ENCODE data around the gene TBL2.
"Not testable (repeated sequence)": the region's sequence is repeated elsewhere in the genome, so short reads cannot be mapped to it uniquely, and the experiment has no call there.

Gene TBL2

GRCh38 chr7:73605601-73606220 is 27.3 kb upstream of the TBL2 start:
- DNase-seq (ENCODE audit: low spot score) = no peak

GRCh38 chr7:73602721-73603651 is 24.6 kb upstream of the TBL2 start:
- DNase-seq (ENCODE audit: low spot score) = no peak

- no peak for DNase-seq (ENCODE audit: low spot score)
Observed at GRCh38 chr7:73599916-73600315, 21.5 kb upstream of the TBL2 start.

GRCh38 chr7:73599151-73599882 is 20.9 kb upstream of the TBL2 start:
- DNase-seq (ENCODE audit: low spot score) = no peak

GRCh38 chr7:73597978-73598782 is 19.8 kb upstream of the TBL2 start:
- DNase-seq (ENCODE audit: low spot score) = no peak

- DNase-seq (ENCODE audit: low spot score) = no peak
Observed at GRCh38 chr7:73596191-73597065, 18.0 kb upstream of the TBL2 start.

GRCh38 chr7:73595358-73595757 is 17.0 kb upstream of the TBL2 start:
- no peak for DNase-seq (ENCODE audit: low spot score)

GRCh38 chr7:73593207-73594045 is 15.0 kb upstream of the TBL2 start:
- no peak for DNase-seq (ENCODE audit: low spot score)

- DNase-seq (ENCODE audit: low spot score) = no peak
Observed at GRCh38 chr7:73586911-73587310, 8.5 kb upstream of the TBL2 start.

- DNase-seq (ENCODE audit: low spot score) = no peak
Observed at GRCh38 chr7:73585196-73585595, 6.8 kb upstream of the TBL2 start.

- no peak for DNase-seq (ENCODE audit: low spot score)
Observed at GRCh38 chr7:73582664-73583202, 4.4 kb upstream of the TBL2 start.

- DNase-seq (ENCODE audit: low spot score) = not testable (repeated sequence)
Observed at GRCh38 chr7:73581006-73581405, 2.6 kb upstream of the TBL2 start.

- DNase-seq (ENCODE audit: low spot score) = no peak
Observed at GRCh38 chr7:73577627-73578341, 595 bp downstream of the TBL2 start.

GRCh38 chr7:73573791-73574190 is 4.6 kb downstream of the TBL2 start:
- no peak for DNase-seq (ENCODE audit: low spot score)

- DNase-seq (ENCODE audit: low spot score) = no peak
Observed at GRCh38 chr7:73573276-73573675, 5.1 kb downstream of the TBL2 start.

GRCh38 chr7:73572767-73573186 is 5.6 kb downstream of the TBL2 start:
- no peak for DNase-seq (ENCODE audit: low spot score)

GRCh38 chr7:73570977-73571376 is 7.4 kb downstream of the TBL2 start:
- no peak for DNase-seq (ENCODE audit: low spot score)

GRCh38 chr7:73570521-73570920 is 7.9 kb downstream of the TBL2 start:
- no peak for DNase-seq (ENCODE audit: low spot score)

GRCh38 chr7:73569042-73569608 is 9.3 kb downstream of the TBL2 start:
- no peak for DNase-seq (ENCODE audit: low spot score)
